ENCODE measurements around the gene NAGPA. TPM values are rescaled to one million over a fixed set of nuclear protein-coding genes. Genes with fewer than 3 reads are reported as not detected.

The NAGPA gene
- total RNA-seq, 1 donor from 2014 or later, result 6.5 TPM

DNA sequence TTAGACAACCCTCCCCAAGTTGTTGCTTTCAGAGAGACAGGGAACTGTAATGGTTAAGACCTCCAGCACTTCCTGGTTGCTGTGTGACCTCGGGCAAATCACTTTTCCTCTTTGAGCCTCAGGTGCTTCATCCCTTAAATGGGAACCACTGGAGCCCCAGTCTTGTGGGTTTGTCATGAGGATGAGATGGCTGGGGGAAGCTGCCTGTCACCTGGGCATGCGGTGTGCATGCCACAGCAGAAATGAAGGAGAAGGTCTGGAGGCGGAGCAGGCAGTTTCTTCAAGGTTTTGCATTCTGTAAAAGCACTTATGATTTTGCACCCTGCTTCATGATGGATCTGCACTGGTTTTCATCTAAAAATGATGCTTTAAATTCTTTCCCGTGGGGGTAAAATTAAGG lies 22.1 kb downstream of the NAGPA start:
- intact Hi-C loops (cut with DNase I), result no loop called here
- no peak for DNase-seq (ENCODE audit: missing footprints)
- ATAC-seq, result no peak

- intact Hi-C loops (cut with DNase I), result no loop called here
- DNase-seq (ENCODE audit: missing footprints) (no peak), ATAC-seq (no peak)
Observed at GRCh38 chr16:5010576-5011329, 23.0 kb downstream of the NAGPA start.

DNA sequence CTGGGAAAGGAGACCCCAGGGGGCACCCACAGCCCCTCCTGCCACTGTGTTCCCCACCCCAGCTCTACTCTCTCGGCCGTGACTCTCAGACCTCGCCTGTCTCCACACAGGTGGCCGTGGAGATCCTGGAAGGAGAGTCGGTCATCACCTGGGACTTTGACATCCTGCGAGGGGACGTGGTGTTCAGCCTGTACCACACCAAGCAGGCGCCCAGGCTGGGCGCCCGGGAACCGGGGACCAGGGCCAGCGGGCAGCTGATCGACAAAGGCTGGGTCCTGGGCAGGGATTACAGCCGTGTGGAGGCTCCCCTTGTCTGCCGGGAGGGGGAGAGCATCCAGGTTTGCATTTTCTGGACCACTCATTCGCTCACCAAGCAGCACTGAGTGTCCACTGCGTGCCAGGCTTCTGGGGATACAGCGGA lies 25.4 kb downstream of the NAGPA start:
- intact Hi-C loops (cut with DNase I), result no loop called here

DNA sequence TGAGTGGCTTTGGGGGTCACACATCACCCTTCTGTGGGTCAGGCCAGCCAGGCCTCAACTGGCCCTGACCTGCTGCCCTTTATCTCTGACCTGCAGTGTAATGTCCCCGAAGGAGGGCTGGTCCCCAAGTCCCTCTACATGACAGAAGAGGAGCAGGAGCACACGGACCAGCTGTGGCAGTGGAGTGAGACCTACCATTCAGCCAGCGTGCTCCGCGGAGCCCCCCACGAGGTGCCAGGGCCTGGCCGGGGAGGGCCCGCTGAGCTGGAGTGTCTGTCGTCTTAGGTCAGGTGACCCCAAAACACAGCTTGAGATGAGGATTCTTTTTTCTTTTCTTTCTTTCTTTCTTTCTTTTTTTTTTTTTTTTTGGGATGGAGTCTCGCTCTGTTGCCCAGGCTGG lies 26.5 kb downstream of the NAGPA start:
- intact Hi-C loops (cut with DNase I), result no loop called here
- ATAC-seq, result no peak
- no peak for DNase-seq (ENCODE audit: missing footprints)

More for the DNA sequence above, 25.4 kb downstream of the NAGPA start:
- ATAC-seq (no peak), DNase-seq (ENCODE audit: missing footprints) (no peak)

GRCh38 chr16:5006348-5007193 lies 27.2 kb downstream of the NAGPA start:
- DNase-seq (ENCODE audit: missing footprints) (no peak), ATAC-seq (no peak)
- intact Hi-C loops (cut with DNase I), result no loop called here

GRCh38 chr16:5005916-5006315 lies 27.8 kb downstream of the NAGPA start:
- DNase-seq (ENCODE audit: missing footprints) (no peak), ATAC-seq (no peak)
- intact Hi-C loops (cut with DNase I), result no loop called here

DNA sequence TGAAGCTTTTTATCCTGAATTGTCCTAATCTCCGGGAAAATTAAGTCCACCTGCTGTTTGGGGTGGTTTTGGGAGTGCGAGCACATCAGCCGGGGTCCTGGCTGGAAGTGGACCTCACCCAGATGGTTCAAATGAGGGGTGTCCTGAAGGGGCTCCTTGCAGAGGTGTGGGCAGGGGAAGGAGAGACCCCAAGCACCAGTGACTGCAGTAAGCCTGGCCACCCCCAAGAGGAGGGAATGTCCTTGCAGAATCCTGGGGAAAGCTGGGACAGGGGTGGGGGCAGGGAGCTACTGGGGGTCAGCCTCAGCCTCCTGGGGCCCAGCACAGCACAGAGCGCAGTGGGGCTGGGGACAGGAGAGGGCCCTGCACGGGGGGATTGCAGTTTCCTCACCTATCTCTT lies 29.4 kb downstream of the NAGPA start:
- intact Hi-C loops (cut with DNase I), result no loop called here
- peak; percentile 17 for ATAC-seq
- no peak for DNase-seq (ENCODE audit: missing footprints)

GRCh38 chr16:5003828-5004227 lies 29.9 kb downstream of the NAGPA start:
- no peak for ATAC-seq

GRCh38 chr16:5003211-5003610 lies 30.5 kb downstream of the NAGPA start:
- ATAC-seq (no peak), DNase-seq (ENCODE audit: missing footprints) (no peak)
- intact Hi-C loops (cut with DNase I), result no loop called here

More at GRCh38 chr16:5003828-5004227, 29.9 kb downstream of the NAGPA start:
- intact Hi-C loops (cut with DNase I), result no loop called here
- no peak for DNase-seq (ENCODE audit: missing footprints)

DNA sequence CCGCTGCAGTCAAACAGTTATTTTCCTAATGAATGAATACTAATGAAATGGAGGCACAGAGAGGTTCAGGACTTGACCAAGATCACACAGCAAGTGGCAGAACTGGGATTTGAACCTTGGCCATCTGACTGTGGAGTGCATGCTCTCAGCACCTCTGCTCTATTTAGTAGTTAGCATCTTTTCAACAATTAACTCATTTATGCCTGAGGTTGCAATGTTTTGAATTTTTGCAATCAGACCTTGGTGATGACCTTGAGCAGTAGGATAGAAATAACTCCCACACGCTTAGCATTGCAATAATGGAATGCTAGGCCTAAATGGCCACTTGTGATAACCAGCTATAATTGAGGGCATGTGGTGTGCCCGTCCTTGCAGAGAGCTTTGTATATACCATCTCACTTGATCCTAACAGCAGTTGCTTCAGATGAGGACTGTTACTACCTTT lies 31.0 kb downstream of the NAGPA start:
- intact Hi-C loops (cut with DNase I), result loop anchor here (1.0 kb wide), 1 partner anchor 20 kb away; no protein-coding TSS in a partner anchor
- no peak for DNase-seq (ENCODE audit: missing footprints)
- ATAC-seq, result peak; percentile 80

DNA sequence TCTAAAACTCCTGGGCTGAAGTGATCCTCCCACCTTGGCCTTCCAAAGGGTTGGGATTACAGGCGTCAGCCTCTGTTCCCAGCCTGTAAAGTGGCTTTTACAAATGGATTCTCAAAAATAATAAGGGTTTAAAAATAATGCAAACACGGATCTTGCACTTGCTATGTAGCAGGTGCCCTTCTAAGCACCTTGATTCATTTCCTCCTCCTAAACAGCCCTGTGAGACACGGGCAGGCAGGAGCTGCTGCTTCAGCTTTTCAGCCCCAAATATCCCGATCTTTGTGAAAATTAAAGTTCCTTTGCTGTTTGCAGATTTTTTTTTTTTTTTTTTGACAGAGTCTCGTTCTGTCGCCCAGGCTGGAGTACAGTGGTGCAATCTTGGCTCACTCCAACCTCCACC lies 31.7 kb downstream of the NAGPA start:
- intact Hi-C loops (cut with DNase I), result loop anchor here (1.0 kb wide), 1 partner anchor 20 kb away; no protein-coding TSS in a partner anchor
- ATAC-seq (no peak), DNase-seq (ENCODE audit: missing footprints) (no peak)

DNA sequence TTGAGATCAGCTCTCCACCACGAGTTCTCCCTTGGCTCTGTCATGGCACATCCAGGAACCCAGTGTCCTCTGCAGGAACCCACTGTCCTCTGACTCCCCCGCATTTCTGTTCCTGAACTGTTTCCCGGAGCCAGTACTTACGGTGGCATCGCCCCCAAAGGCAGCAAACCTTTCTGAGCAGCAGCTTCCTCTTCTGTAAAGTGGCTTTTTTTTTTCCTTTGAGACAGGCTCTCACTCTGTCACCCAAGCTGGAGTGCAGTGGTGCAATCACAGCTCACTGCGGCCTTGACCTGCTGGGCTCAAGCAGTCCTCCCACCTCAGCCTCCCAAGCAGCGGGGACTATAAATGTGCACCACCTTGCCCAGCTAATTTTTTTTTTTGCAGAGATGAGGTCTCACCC lies 32.2 kb downstream of the NAGPA start:
- ATAC-seq (no peak), DNase-seq (ENCODE audit: missing footprints) (no peak)
- intact Hi-C loops (cut with DNase I), result no loop called here

GRCh38 chr16:5000573-5001001 lies 33.1 kb downstream of the NAGPA start:
- no peak for ATAC-seq
- intact Hi-C loops (cut with DNase I), result no loop called here

DNA sequence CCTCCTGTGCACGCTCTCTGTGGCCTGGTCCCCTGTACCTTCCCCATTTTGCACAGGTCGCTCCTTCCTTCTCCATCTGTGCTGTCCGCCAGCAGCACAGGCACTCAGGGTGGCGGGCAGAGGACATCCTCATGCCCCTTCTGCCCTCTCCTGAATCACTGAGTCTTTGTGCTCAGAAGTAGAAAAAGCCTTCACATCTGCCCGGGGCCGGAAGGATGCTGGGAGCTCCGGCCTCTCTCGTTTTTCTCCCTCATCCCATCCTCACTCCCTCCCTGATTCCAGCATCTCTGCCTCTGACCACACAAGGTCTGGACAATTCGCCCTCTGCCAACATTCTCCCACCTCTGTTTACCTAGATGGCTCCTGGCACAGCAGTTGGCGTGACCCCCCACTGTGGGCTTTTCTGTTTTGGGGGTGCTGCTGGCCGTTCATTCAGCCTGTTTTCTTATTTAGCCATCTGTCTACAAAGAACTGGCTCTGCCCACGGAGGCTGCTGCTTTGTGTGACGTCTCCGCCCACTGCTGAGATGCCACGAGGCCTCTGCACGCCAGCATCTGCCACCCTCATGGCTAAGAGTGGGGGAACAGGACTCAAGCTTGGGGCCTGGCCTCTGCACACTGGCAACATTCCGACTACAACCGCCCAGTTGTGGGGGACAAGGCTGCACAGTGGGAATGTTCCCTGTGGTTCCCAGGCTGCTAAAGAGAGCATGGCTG lies 38.9 kb downstream of the NAGPA start:
- ATAC-seq (no peak), DNase-seq (ENCODE audit: missing footprints) (no peak)
- intact Hi-C loops (cut with DNase I), result no loop called here

More at GRCh38 chr16:5000573-5001001, 33.1 kb downstream of the NAGPA start:
- DNase-seq (ENCODE audit: missing footprints), result no peak

DNA sequence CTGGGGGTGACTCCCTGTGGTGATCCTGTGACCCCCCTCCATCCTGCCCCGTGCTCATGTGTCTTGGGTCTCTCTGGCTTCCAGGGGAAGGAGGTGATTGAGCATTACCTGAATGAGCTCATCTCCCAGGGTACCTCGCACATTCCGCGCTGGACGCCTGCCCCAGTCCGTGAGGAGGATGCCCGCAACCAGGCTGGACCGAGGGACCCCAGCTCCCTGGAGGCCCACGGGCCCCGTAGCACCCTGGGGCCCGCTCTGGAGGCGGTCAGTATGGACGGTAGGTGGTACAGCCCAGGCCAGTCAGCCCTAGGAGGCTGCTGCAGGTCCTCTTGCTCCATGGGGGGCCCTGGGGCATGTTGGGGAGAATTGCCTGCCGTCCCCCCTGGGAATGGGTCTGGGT lies 42.0 kb downstream of the NAGPA start:
- intact Hi-C loops (cut with DNase I), result no loop called here
- no peak for ATAC-seq
- DNase-seq (ENCODE audit: missing footprints), result no peak

DNA sequence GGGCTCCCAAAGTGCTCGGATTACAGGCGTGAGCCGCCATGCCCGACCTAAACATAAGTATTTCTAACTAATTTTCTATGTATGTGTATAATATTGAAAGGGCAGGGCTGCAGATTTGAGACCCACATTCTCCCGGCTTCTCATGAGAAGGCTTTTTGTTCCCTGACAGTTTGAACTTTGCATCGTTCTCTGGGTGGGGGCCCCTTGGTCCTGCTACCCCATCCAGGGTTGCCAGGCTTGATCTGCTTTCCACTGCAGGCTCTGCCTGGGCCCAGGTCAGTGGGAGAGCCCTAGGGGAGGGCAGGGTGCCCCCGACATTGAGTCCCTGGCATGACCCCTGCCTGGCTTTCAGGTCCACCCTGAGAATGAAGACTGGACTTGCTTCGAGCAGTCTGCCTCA lies 43.3 kb downstream of the NAGPA start:
- intact Hi-C loops (cut with DNase I), result no loop called here
- DNase-seq (ENCODE audit: missing footprints) (no peak), ATAC-seq (no peak)

DNA sequence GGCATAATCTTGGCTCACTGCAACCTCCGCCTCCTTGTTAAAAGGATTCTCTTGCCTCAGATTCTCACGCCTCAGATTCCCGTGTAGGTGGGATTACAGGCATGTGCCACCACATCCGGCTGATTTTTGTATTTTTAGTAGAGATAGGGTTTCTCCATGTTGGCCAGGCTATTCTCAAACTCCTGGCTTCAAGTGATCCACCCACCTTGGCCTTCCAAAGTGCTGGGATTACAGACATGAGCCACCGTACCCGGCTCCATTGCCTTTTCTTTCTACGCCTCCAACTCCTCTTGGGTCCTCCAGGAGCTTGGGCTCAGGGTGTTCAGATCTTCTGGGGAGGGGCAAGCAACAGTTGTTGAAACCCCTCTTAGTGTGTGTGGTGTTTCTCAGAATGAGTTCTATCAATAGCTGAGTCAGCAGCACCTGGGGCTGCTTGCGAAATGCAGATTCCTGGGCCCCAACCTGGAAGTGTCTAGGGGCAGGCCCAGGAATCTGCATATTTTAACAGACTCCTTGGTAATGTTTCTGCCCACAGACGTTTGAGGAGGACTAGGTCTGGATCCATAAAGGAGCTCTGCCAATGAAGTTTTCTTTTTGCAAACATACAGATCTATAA lies 44.2 kb downstream of the NAGPA start:
- ATAC-seq (no peak), DNase-seq (ENCODE audit: missing footprints) (no peak)
- intact Hi-C loops (cut with DNase I), result no loop called here

- no peak for ATAC-seq
- intact Hi-C loops (cut with DNase I), result no loop called here
- no peak for DNase-seq (ENCODE audit: missing footprints)
Observed at GRCh38 chr16:4988647-4989046, 45.1 kb downstream of the NAGPA start.
